GM12878 (cell line): ENCODE measurements around the gene CD70. TPM values are rescaled to one million over a fixed set of nuclear protein-coding genes. Genes with fewer than 3 reads are reported as not detected.

Experiments used
- ATAC-seq: fragments of 200-7000 bp; cut with Tn5 transposase; 3 replicates; pipeline ENCODE4 v1.9.1; 2020; ENCODE audit warnings: mild to moderate bottlenecking, moderate library complexity
- BruUV-seq: library from RNA; stranded (reverse); fragments of 400-500 nt; replicated peaks from 2 replicates; lab custom pipeline; 2021; lab: Mats Ljungman, UMichigan
- CTCF ChIA-PET: fragments of 300-600 bp; sonication (Branson Sonifier 250); formaldehyde crosslinking; extraction: SDS; loops from one replicate; lab custom pipeline; 2021; ENCODE audit warnings: inconsistent platforms; lab: Yijun Ruan, JAX
- POLR2A ChIA-PET: fragments of 350-600 bp; formaldehyde crosslinking; extraction: SDS; loops from one replicate; lab custom pipeline; 2021; ENCODE audit warnings: inconsistent platforms; lab: Charles Lee
- RAD21 ChIA-PET: fragments of 300-600 bp; sonication (Branson Sonifier 250); formaldehyde crosslinking; loops from one replicate; lab custom pipeline; 2023; ENCODE audit warnings: antibody characterized with exemption; ENCODE audit not compliant: unreplicated experiment; lab: Charles Lee
- SMC1A ChIA-PET: fragments of 300-600 bp; sonication (Branson Sonifier 250); formaldehyde crosslinking; loops from one replicate; lab custom pipeline; 2023; ENCODE audit not compliant: unreplicated experiment, uncharacterized antibody; lab: Charles Lee
- DNase-seq: peaks from one replicate; pipeline ENCODE4 v3.0.0-alpha.2; 2011; ENCODE audit warnings: low read depth, low spot score
- FAIRE-seq: peaks from 3 replicates; lab custom pipeline; 2011; peaks lifted over from hg19 to GRCh38; lab: Jason Lieb, UNC
- H2AFZ ChIP-seq: 2 replicates; pipeline ENCODE4 v1.6.0; 2011; ENCODE audit warnings: low read depth, low read length, control low read depth; ENCODE audit not compliant: control insufficient read depth
- H3K27ac ChIP-seq: 2 replicates; pipeline ENCODE4 v1.5.1; 2011; ENCODE audit warnings: control low read depth; ENCODE audit not compliant: control insufficient read depth, insufficient read depth
- H3K27me3 ChIP-seq, 2 experiments: replicated peaks in 1 of 2; 2 replicates each; pipeline versions ENCODE4 v1.6.0 to v1.6.1; 2011; ENCODE audit warnings: low read length in 1 of 2; ENCODE audit not compliant: control insufficient read depth in 2 of 2, insufficient read depth in 2 of 2
- H3K36me3 ChIP-seq, 2 experiments: 2 replicates each; pipeline ENCODE4 v1.5.1; 2011; ENCODE audit warnings: low read length in 1 of 2; ENCODE audit not compliant: control insufficient read depth in 2 of 2, insufficient read depth in 2 of 2
- H3K4me1 ChIP-seq: 2 replicates; pipeline ENCODE4 v1.6.1; 2011; ENCODE audit warnings: mild to moderate bottlenecking, low read length, moderate library complexity, mixed read lengths; ENCODE audit not compliant: control insufficient read depth, insufficient read depth
- H3K4me2 ChIP-seq: 2 replicates; pipeline ENCODE4 v1.6.0; 2011; ENCODE audit warnings: control low read depth; ENCODE audit not compliant: control insufficient read depth, insufficient read depth
- H3K4me3 ChIP-seq: fragments of 200-600 bp; sonication (generic); 2 replicates; pipeline ENCODE4 v1.5.1; 2016
- H3K79me2 ChIP-seq: 2 replicates; pipeline ENCODE4 v1.6.0; 2011; ENCODE audit warnings: low read length; ENCODE audit not compliant: control insufficient read depth, insufficient read depth
- H3K9ac ChIP-seq: 2 replicates; pipeline ENCODE4 v1.8.0; 2011; ENCODE audit warnings: low read length, control low read depth, mixed read lengths; ENCODE audit not compliant: control insufficient read depth, insufficient read depth
- H3K9me3 ChIP-seq: replicated peaks from 3 replicates; pipeline ENCODE4 v1.5.1; 2011; ENCODE audit warnings: mild to moderate bottlenecking, low read length; ENCODE audit not compliant: control insufficient read depth, insufficient read depth
- H4K20me1 ChIP-seq: 2 replicates; pipeline ENCODE4 v1.6.0; 2011; ENCODE audit not compliant: control insufficient read depth, insufficient read depth
- PKNOX1 ChIP-seq: fragments of 450-650 bp; IDR thresholded peaks from 2 replicates; pipeline ENCODE4 v1.6.1; 2016; ENCODE audit warnings: mild to moderate bottlenecking
- WRNIP1 ChIP-seq: IDR thresholded peaks from 2 replicates; pipeline ENCODE4 v1.6.1; 2011; ENCODE audit warnings: low read depth, low read length, improper control_type of control experiment, borderline replicate concordance
- ZBTB33 ChIP-seq: fragments of 450-650 bp; IDR thresholded peaks from 2 replicates; pipeline ENCODE4 v1.6.1; 2017; ENCODE audit warnings: mild to moderate bottlenecking
- WGBS: methylation state at CpG from one replicate; pipeline ENCODE4 v1.1.6; 2016; ENCODE audit warnings: low lambda C conversion rate; ENCODE audit not compliant: insufficient replicate concordance, insufficient coverage; ENCODE audit errors: missing lambda C conversion rate; 5-methylcytosine and 5-hydroxymethylcytosine counted together
- in situ Hi-C: fragments of 300-500 bp; cut with MboI; formaldehyde crosslinking; loops from 9 replicates; pipeline ENCODE4 v1.14.3; 2018; ENCODE audit warnings: mixed read lengths
- intact Hi-C: fragments of 100-400 bp; cut with micrococcal nuclease; formaldehyde crosslinking; loops from one replicate; pipeline ENCODE4 v1.14.2; 2022; ENCODE audit not compliant: unreplicated experiment
- polyA plus RNA-seq, 11 experiments: library from polyadenylated mRNA; depleted of rRNA in 4 of 11; unstranded in 6 of 11; stranded (reverse) in 5 of 11; fragments of >200 nt; fragmentation: Nextera tagmentation in 4 of 11; fragmentation: Illumina TruSeq in 1 of 11; extraction: Ambion mirVana in 4 of 11; extraction: Trizol in 1 of 11; gene quantifications; 1 replicate in 1 of 11; 2 replicates in 10 of 11; pipeline versions ENCODE4 v1.2.1 to v1.2.3, GENCODE V29; 2011 to 2016; ENCODE audit warnings: inconsistent platforms in 2 of 11, missing spikeins in 2 of 11, low read depth in 1 of 11
- total RNA-seq, 4 experiments: library from RNA; depleted of rRNA in 3 of 4; stranded (reverse); fragments of >200 nt in 3 of 4; fragmentation: Illumina TruSeq in 1 of 4; extraction: Trizol in 1 of 4; gene quantifications; 2 replicates each; pipeline versions ENCODE4 v1.2.1 to v1.2.3, GENCODE V29; 2013 to 2021
- TF ChIP-seq, protein P1 (sequence below): IDR thresholded peaks from 2 replicates; pipeline ENCODE4 v1.6.1; 2011; ENCODE audit warnings: borderline replicate concordance, low read depth, mild to moderate bottlenecking, moderate library complexity, low read length; ENCODE audit not compliant: insufficient read depth, poor library complexity, severe bottlenecking

CD70 gene
- total and polyA plus RNA-seq, 10 of the 15 experiments (the other 5 are each of a cell fraction or from before 2014, with no cell fraction given), result 16.4 to 441 (median 265) TPM

DNA sequence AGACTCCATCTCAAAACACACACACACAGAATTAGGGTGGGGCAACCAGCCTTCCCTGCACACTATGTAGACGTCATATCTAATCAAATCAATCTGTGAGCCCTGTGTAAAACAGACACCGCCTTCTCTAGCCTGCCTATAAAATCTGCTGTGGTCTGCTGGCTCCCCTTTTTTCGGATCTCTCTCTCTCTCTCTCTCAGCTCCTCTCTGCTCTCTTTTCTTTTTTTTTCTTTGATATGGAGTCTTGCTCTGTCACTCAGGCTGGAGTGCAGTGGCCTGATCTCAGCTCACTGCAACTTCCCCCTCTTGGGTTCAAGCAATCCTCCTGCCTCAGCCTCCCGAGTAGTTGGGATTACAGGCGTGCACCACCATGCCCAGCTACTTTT is 11.8 kb upstream of the CD70 start:
- H3K79me2 ChIP-seq, result peaks cover 43% of the 10 kb centered on the region
- H2AFZ ChIP-seq, result no peak overlapping the region
- no peaks in the 10 kb centered on the region for H3K27me3 ChIP-seq
- DNase-seq, result no peak
- SMC1A ChIA-PET, result interaction anchor here (1.0 to 7.3 kb wide), 7 partner anchors 12 to 84 kb away, joined by 3 to 100 read pairs (median 11); partner anchors contain the start of gene CD70
- no TSS peak for BruUV-seq
- H3K4me3 ChIP-seq, result peak overlapping the region; percentile 76; the same call in 1 of the 2 replicates
- H3K36me3 ChIP-seq, result no peaks in the 10 kb centered on the region
- 98% methylated on average over 5 of the region's 5 CpGs for WGBS
- TF ChIP-seq WRNIP1 (no peak), ZBTB33 (no peak), PKNOX1 (peak; percentile 62; the same call in 1 of the 2 replicates)
- TF ChIP-seq, protein P1, sequence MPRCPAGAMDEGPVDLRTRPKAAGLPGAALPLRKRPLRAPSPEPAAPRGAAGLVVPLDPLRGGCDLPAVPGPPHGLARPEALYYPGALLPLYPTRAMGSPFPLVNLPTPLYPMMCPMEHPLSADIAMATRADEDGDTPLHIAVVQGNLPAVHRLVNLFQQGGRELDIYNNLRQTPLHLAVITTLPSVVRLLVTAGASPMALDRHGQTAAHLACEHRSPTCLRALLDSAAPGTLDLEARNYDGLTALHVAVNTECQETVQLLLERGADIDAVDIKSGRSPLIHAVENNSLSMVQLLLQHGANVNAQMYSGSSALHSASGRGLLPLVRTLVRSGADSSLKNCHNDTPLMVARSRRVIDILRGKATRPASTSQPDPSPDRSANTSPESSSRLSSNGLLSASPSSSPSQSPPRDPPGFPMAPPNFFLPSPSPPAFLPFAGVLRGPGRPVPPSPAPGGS, result no peak
- TF ChIP-seq, all 136 proteins: peak for 1
- FAIRE-seq (no peak), ATAC-seq (peak; percentile 14)
- in situ Hi-C loops (no loop called here), intact Hi-C loops (no loop called here)
- peaks cover 27% of the 10 kb centered on the region for H3K4me1 ChIP-seq
- H3K9ac ChIP-seq, result no peak overlapping the region
- H3K4me2 ChIP-seq, result peak overlapping the region; percentile 76
- CTCF ChIA-PET, result interaction anchor here (1.0 to 3.8 kb wide), 6 partner anchors 9 to 135 kb away, joined by 3 to 14 read pairs (median 8); partner anchors contain the start of gene GPR108
- POLR2A ChIA-PET, result interaction anchor here (0.6 to 3.5 kb wide), 12 partner anchors 8 to 663 kb away, joined by 3 to 14 read pairs (median 3); no protein-coding TSS in a partner anchor
- RAD21 ChIA-PET, result interaction anchor here (0.9 to 5.4 kb wide), 11 partner anchors 9 to 170 kb away, joined by 3 to 31 read pairs (median 7); partner anchors contain the start of gene VAV1
- no peaks in the 10 kb centered on the region for H4K20me1 ChIP-seq
- peak overlapping the region; percentile 95 for H3K27ac ChIP-seq
- H3K9me3 ChIP-seq, result no peaks in the 10 kb centered on the region
